SK-N-SH (cell line): ENCODE measurements around the gene FAM20A. TPM values are rescaled to one million over a fixed set of nuclear protein-coding genes. Genes with fewer than 3 reads are reported as not detected.

Source experiments
- CTCF ChIA-PET: fragments of 300-600, 350-600 bp; formaldehyde crosslinking; extraction: SDS; loops from one replicate; lab custom pipeline; 2021; lab: Yijun Ruan, JAX
- POLR2A ChIA-PET: fragments of 350-600 bp; sonication (Branson Sonifier 250); formaldehyde crosslinking; extraction: SDS; loops from one replicate; lab custom pipeline; 2020; ENCODE audit warnings: antibody characterized with exemption, inconsistent platforms; lab: Yijun Ruan, JAX
- DNase-seq: peaks from one replicate; pipeline ENCODE4 v3.0.0; 2012
- H2AFZ ChIP-seq: fragments of 200-600 bp; sonication (generic); 2 replicates; pipeline ENCODE4 v1.8.1; 2016; ENCODE audit warnings: antibody characterized with exemption, mild to moderate bottlenecking, low read depth
- H3F3A ChIP-seq: fragments of 200-600 bp; sonication (generic); replicated peaks from 2 replicates; pipeline ENCODE3; 2016; ENCODE audit warnings: antibody characterized with exemption, mild to moderate bottlenecking; ENCODE audit not compliant: insufficient read depth
- H3K27ac ChIP-seq, 2 experiments: fragments of 200-500 bp in 1 of 2; fragments of 200-600 bp in 1 of 2; sonication (Bioruptor generic) in 1 of 2; sonication (generic), shearing (Covaris generic) in 1 of 2; 2 replicates each; pipeline versions ENCODE4 v1.5.1 to v1.6.1; 2014 to 2016; ENCODE audit warnings: low read depth in 2 of 2, inconsistent platforms in 1 of 2, low read length in 1 of 2, mild to moderate bottlenecking in 1 of 2, mixed read lengths in 1 of 2
- H3K27me3 ChIP-seq: fragments of 200-600 bp; sonication (generic), shearing (Covaris generic); 2 replicates; pipeline ENCODE4 v1.6.1; 2016; ENCODE audit warnings: mixed run types; ENCODE audit not compliant: insufficient read depth
- H3K36me3 ChIP-seq, 2 experiments: fragments of 200-500 bp in 1 of 2; fragments of 200-600 bp in 1 of 2; sonication (Bioruptor generic) in 1 of 2; sonication (generic) in 1 of 2; replicated peaks in 1 of 2; 2 replicates each; pipeline versions ENCODE3 to v1.5.1; 2014 to 2016; ENCODE audit warnings: low read length in 1 of 2, mild to moderate bottlenecking in 1 of 2; ENCODE audit not compliant: insufficient read depth in 2 of 2, control insufficient read depth in 1 of 2
- H3K4me1 ChIP-seq, 2 experiments: fragments of 200-500 bp in 1 of 2; fragments of 200-600 bp in 1 of 2; sonication (Bioruptor generic) in 1 of 2; sonication (generic), shearing (Covaris generic) in 1 of 2; 2 replicates each; pipeline versions ENCODE4 v1.5.1 to v1.6.1; 2014 to 2016; ENCODE audit warnings: low read depth in 1 of 2, low read length in 1 of 2, mixed run types in 1 of 2; ENCODE audit not compliant: insufficient read depth in 2 of 2, control insufficient read depth in 1 of 2
- H3K4me2 ChIP-seq: fragments of 200-600 bp; sonication (generic), shearing (Covaris generic); 2 replicates; pipeline ENCODE4 v1.6.1; 2017; ENCODE audit warnings: mixed run types
- H3K4me3 ChIP-seq, 2 experiments: fragments of 200-500 bp in 1 of 2; fragments of 200-600 bp in 1 of 2; sonication (Bioruptor generic) in 1 of 2; sonication (generic), shearing (Covaris generic) in 1 of 2; 2 replicates each; pipeline versions ENCODE4 v1.5.1 to v1.8.1; 2014 to 2016; ENCODE audit warnings: low read depth in 2 of 2, inconsistent platforms in 1 of 2, low read length in 1 of 2, mild to moderate bottlenecking in 1 of 2, mixed read lengths in 1 of 2, moderate library complexity in 1 of 2
- H3K79me2 ChIP-seq: fragments of 200-600 bp; sonication (generic); 2 replicates; pipeline ENCODE4 v1.8.1; 2017; ENCODE audit warnings: mild to moderate bottlenecking; ENCODE audit not compliant: insufficient read depth
- H3K9ac ChIP-seq: fragments of 200-600 bp; sonication (generic); 2 replicates; pipeline ENCODE4 v1.6.1; 2017; ENCODE audit warnings: mixed run types
- H3K9me2 ChIP-seq: fragments of 200-600 bp; sonication (generic); 2 replicates; pipeline ENCODE4 v1.6.1; 2017; ENCODE audit warnings: mixed run types
- H3K9me3 ChIP-seq: fragments of 200-600 bp; sonication (generic); 2 replicates; pipeline ENCODE4 v1.6.1; 2017; ENCODE audit warnings: mixed run types, mild to moderate bottlenecking, moderate library complexity
- H4K20me1 ChIP-seq: fragments of 200-600 bp; sonication (generic); 2 replicates; pipeline ENCODE4 v1.6.1; 2017; ENCODE audit warnings: mild to moderate bottlenecking, mixed run types; ENCODE audit not compliant: insufficient read depth
- CHD2 ChIP-seq: fragments of 150-350 bp; IDR thresholded peaks from 2 replicates; pipeline ENCODE4 v1.6.1; 2018; ENCODE audit warnings: low read length; ENCODE audit not compliant: partially characterized antibody
- EZH2phosphoT487 ChIP-seq: fragments of 200-600 bp; sonication (generic); IDR thresholded peaks from 2 replicates; pipeline ENCODE4 v1.6.1; 2017; ENCODE audit warnings: low read depth, mixed run types, mild to moderate bottlenecking, antibody characterized with exemption, moderate library complexity, borderline replicate concordance
- GABPA ChIP-seq: IDR thresholded peaks from 2 replicates; pipeline ENCODE4 v1.4.0; 2012; ENCODE audit warnings: low read depth, mild to moderate bottlenecking
- GATA2 ChIP-seq: sonication (generic); formaldehyde crosslinking; IDR thresholded peaks from 2 replicates; pipeline ENCODE4 v1.5.0; 2020; ENCODE audit warnings: mild to moderate bottlenecking, missing genetic modification reagents
- IRF3 ChIP-seq: fragments of 150-350 bp; IDR thresholded peaks from 2 replicates; pipeline ENCODE4 v1.6.1; 2016; ENCODE audit warnings: mild to moderate bottlenecking, low read depth, low read length
- MAX ChIP-seq: IDR thresholded peaks from 2 replicates; pipeline ENCODE4 v1.4.0; 2012; ENCODE audit warnings: low read depth
- PBX3 ChIP-seq: IDR thresholded peaks from 2 replicates; pipeline ENCODE4; 2012
- POLR2AphosphoS5 ChIP-seq: IDR thresholded peaks from 2 replicates; pipeline ENCODE4 v1.6.1; 2012; ENCODE audit warnings: low read depth, low read length
- RAD21 ChIP-seq: IDR thresholded peaks from 2 replicates; pipeline ENCODE4 v1.6.1; 2012; ENCODE audit warnings: mild to moderate bottlenecking, low read length
- REST ChIP-seq: IDR thresholded peaks from 2 replicates; pipeline ENCODE4 v1.6.1; 2012; ENCODE audit warnings: mild to moderate bottlenecking, low read depth, low read length, moderate library complexity
- RFX5 ChIP-seq: IDR thresholded peaks from 2 replicates; pipeline ENCODE4 v1.6.1; 2012; ENCODE audit warnings: mild to moderate bottlenecking, improper control_type of control experiment, low read length
- SMC3 ChIP-seq: IDR thresholded peaks from 2 replicates; pipeline ENCODE4 v1.6.1; 2012; ENCODE audit warnings: low read depth, low read length, improper control_type of control experiment
- TCF12 ChIP-seq: IDR thresholded peaks from 2 replicates; pipeline ENCODE4 v1.4.0; 2012
- YY1 ChIP-seq: IDR thresholded peaks from 2 replicates; pipeline ENCODE4 v1.4.0; 2012; ENCODE audit warnings: low read depth, mild to moderate bottlenecking
- ZBTB33 ChIP-seq: IDR thresholded peaks from 2 replicates; pipeline ENCODE4 v1.4.0; 2012; ENCODE audit warnings: low read depth, borderline replicate concordance
- WGBS: methylation state at CpG from one replicate; pipeline ENCODE4 v1.1.6; 2017; ENCODE audit warnings: low lambda C conversion rate; 5-methylcytosine and 5-hydroxymethylcytosine counted together
- polyA plus RNA-seq, 3 experiments: library from polyadenylated mRNA; depleted of rRNA; stranded (reverse); fragments of >200 nt; gene quantifications; 2 replicates each; pipeline ENCODE4 v1.2.3, GENCODE V29; 2012

FAM20A gene
- polyA plus RNA-seq, 1 of the 3 experiments (the other 2 are of a cell fraction) = not detected

- WGBS = 14% methylated on average over 9 of the region's 10 CpGs
- ChIA-PET CTCF (interaction anchor here (0.9 to 2.5 kb wide), 7 partner anchors 9 to 311 kb away, joined by 3 to 14 read pairs (median 4); no protein-coding TSS in a partner anchor), POLR2A (no interaction called here)
- peaks cover 7% of the 10 kb centered on the region for H3F3A ChIP-seq
- no peaks in the 10 kb centered on the region for H3K27me3 ChIP-seq
- H3K4me3 ChIP-seq = peak overlapping the region; percentile 78 to 98
- H3K4me1 ChIP-seq = peaks cover 17 to 27% of the 10 kb centered on the region in 2 experiments; a peak in 2 of 4 replicates
- no peaks in the 10 kb centered on the region for H3K9me3 ChIP-seq
- H2AFZ ChIP-seq = peak overlapping the region; percentile 98
- H3K4me2 ChIP-seq = peak overlapping the region; percentile 96
- peaks cover 34% of the 10 kb centered on the region for H4K20me1 ChIP-seq
- peaks cover 40% of the 10 kb centered on the region for H3K79me2 ChIP-seq
- H3K9me2 ChIP-seq = no peaks in the 10 kb centered on the region
- peak overlapping the region; percentile 92 for H3K9ac ChIP-seq
- no peak for DNase-seq
- peaks cover 13 to 16% of the 10 kb centered on the region in 2 experiments for H3K36me3 ChIP-seq
- H3K27ac ChIP-seq = peak overlapping the region; percentile 97 to 98
- peak; percentile 54; the same call in 1 of the 2 replicates for TF ChIP-seq YY1
- peak; percentile 44; the same call in 1 of the 2 replicates for TF ChIP-seq REST
- TF ChIP-seq SMC3 = no peak
- TF ChIP-seq EZH2phosphoT487 = no peak
- no peak for TF ChIP-seq CHD2
These were observed 89.9 kb downstream of the FAM20A start for GRCh38 chr17:68511254-68511670.

- CTCF ChIA-PET = interaction anchor here (1.4 kb wide), 1 partner anchor 11 kb away, joined by 4 read pairs; no protein-coding TSS in a partner anchor
- no peak overlapping the region for H2AFZ ChIP-seq
- peaks cover 21% of the 10 kb centered on the region for H3K79me2 ChIP-seq
- TF ChIP-seq RAD21 = no peak
- TF ChIP-seq TCF12 = no peak
- no peak for TF ChIP-seq IRF3
- no peak for TF ChIP-seq RFX5
- TF ChIP-seq EZH2phosphoT487 = no peak
- TF ChIP-seq MAX = no peak
- TF ChIP-seq PBX3 = no peak
- no peak for TF ChIP-seq GABPA
- no peak for TF ChIP-seq ZBTB33
- no peak for TF ChIP-seq GATA2
- TF ChIP-seq POLR2AphosphoS5 = no peak
These were observed 91.8 kb downstream of the FAM20A start for GRCh38 chr17:68509141-68510057.

More at GRCh38 chr17:68509141-68510057, 91.8 kb downstream of the FAM20A start:
- Histone ChIP-seq H3K9me3 (no peaks in the 10 kb centered on the region), H3K9ac (no peak overlapping the region), H3K27me3 (no peaks in the 10 kb centered on the region), H3K9me2 (no peaks in the 10 kb centered on the region), H3F3A (peaks cover 7% of the 10 kb centered on the region), H4K20me1 (peaks cover 15% of the 10 kb centered on the region), H3K4me2 (no peak overlapping the region), H3K4me1 (peaks cover 3 to 17% of the 10 kb centered on the region in 2 experiments; a peak in 2 of 4 replicates), H3K36me3 (no peaks in the 10 kb centered on the region), H3K4me3 (no peak overlapping the region), H3K27ac (no peak overlapping the region)
- POLR2A ChIA-PET = no interaction called here
- WGBS = 77% methylated on average over 9 of the region's 9 CpGs
- DNase-seq = no peak
